ENCODE results near the gene UBE2G1.

Gene UBE2G1

DNA sequence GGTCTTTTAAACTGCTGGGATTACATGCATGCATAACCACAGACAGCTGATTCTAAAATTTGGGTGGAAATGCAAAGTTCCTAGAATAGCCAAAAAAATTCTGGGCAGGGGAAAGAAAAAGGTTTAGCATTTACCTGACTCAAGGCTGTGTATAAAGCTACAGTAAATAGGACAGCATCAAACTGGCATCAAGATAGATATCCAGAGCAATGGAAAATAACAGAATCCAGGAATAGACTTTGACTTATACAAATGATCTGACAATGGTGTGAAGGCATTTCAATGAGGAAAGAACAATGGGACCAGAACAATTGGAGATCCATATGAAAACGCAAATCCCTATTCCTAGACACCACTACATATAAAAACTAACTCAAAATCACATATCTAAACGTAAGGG is 115.6 kb downstream of the UBE2G1 start:
- DNase-seq (ENCODE audit: low spot score) (no peak), FAIRE-seq (no peak)

DNA sequence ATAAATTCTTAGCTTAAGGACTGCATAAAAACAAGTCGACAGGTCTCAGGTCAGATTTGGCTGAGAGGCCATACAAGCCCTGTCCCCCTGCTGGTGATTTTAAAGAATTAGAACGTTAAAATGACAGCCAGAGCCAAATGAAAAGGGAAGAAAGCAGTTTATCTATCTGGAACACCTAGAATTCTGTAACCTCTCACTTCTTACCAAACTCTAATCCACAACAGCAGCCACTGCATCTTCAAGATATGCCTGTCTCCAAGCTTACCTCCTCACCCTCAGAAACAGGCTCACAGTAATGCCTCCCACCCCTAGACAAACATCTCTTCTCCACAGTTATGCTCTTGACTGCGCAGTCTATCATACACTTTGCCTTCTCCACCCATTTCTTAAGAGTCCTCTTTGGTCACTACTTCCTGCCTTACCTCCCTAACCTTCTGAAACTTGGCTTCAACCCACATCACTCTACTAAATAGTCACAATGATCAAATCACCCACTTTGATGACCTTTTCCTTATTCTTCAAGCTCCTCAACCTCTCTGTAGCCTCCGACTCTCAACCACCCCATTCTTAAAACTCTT is 116.9 kb downstream of the UBE2G1 start:
- no peak for FAIRE-seq

GRCh38 chr17:4248504-4249277 is 117.8 kb downstream of the UBE2G1 start:
- DNase-seq (ENCODE audit: low spot score) (no peak), FAIRE-seq (no peak)

More for the DNA sequence above, 116.9 kb downstream of the UBE2G1 start:
- DNase-seq (ENCODE audit: low spot score), result peak; percentile 17

- DNase-seq (ENCODE audit: low spot score), result no peak
Measured at GRCh38 chr17:4247971-4248388, 118.5 kb downstream of the UBE2G1 start.

GRCh38 chr17:4247361-4247970 is 119.0 kb downstream of the UBE2G1 start:
- FAIRE-seq (no peak), DNase-seq (ENCODE audit: low spot score) (no peak)

More at GRCh38 chr17:4247971-4248388, 118.5 kb downstream of the UBE2G1 start:
- no peak for FAIRE-seq

GRCh38 chr17:4246674-4247073 is 119.8 kb downstream of the UBE2G1 start:
- FAIRE-seq, result no peak
- DNase-seq (ENCODE audit: low spot score), result no peak

- DNase-seq (ENCODE audit: low spot score), result no peak
- FAIRE-seq, result no peak
Measured at GRCh38 chr17:4241535-4241934, 124.9 kb downstream of the UBE2G1 start.

- DNase-seq (ENCODE audit: low spot score) (no peak), FAIRE-seq (no peak)
Measured at GRCh38 chr17:4236456-4236855, 130.0 kb downstream of the UBE2G1 start.

- DNase-seq (ENCODE audit: low spot score) (no peak), FAIRE-seq (no peak)
Measured at GRCh38 chr17:4235372-4236279, 130.8 kb downstream of the UBE2G1 start.

DNA sequence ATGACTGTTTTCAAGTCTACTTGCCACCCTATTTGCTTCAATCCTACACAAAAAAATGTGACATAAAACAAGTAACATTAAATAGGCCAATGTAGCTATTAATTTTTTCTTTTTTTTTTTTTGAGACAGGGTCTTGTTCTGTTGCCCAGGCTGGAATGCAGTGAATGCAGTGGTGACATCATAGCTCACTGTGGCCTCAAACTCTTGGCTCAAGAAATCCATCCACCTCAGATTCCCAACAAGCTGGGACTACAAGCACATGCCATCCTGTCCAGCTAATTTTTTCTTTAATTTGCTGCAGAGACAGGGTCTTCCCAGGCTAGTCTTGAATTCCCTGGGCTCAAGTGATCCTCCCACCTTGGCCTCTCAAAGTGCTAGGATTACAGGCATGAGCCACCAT is 132.1 kb downstream of the UBE2G1 start:
- FAIRE-seq, result no peak
- DNase-seq (ENCODE audit: low spot score), result no peak

- DNase-seq (ENCODE audit: low spot score) (no peak), FAIRE-seq (no peak)
Measured at GRCh38 chr17:4233668-4234258, 132.7 kb downstream of the UBE2G1 start.

- DNase-seq (ENCODE audit: low spot score), result no peak
- FAIRE-seq, result no peak
Measured at GRCh38 chr17:4232168-4232813, 134.2 kb downstream of the UBE2G1 start.

- DNase-seq (ENCODE audit: low spot score) (peak; percentile 66), FAIRE-seq (no peak)
Measured at GRCh38 chr17:4229627-4230541, 136.6 kb downstream of the UBE2G1 start.

DNA sequence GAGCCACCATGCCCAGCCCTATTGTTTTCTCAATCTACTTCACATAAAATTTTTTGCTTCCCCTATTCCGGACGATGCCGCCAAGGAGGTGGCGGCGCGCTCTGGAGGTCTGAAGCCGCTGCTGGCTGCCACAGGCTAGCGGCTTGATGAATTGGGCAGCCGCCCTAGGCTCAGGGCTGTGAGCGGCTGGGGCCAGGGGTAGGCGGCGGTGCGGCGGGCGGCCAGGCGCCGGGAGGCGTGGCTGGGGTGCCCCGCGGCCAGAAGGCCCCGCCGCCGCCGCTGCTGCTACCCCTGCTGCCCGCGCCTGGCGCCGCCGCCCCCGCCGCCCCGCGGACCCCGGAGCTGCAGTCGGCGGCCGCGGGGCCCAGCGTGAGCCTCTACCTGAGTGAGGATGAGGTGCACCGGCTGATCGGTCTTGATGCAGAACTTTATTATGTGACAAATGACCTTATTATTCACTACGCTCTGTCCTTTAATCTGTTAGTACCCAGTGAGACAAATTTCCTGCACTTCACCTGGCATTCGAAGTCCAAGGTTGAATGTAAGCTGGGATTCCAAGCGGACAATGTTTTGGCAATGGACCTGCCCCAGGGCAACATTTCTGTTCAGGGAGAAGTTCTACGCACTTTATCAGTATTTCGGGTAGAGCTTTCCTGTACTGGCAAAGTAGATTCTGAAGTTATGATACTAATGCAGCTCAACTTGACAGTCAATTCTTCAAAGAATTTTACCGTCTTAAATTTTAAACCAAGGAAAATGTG is 144.4 kb downstream of the UBE2G1 start:
- FAIRE-seq, result no peak
- no peak for DNase-seq (ENCODE audit: low spot score)

- no peak for FAIRE-seq
- DNase-seq (ENCODE audit: low spot score), result no peak
Measured at GRCh38 chr17:4221163-4221562, 145.3 kb downstream of the UBE2G1 start.

DNA sequence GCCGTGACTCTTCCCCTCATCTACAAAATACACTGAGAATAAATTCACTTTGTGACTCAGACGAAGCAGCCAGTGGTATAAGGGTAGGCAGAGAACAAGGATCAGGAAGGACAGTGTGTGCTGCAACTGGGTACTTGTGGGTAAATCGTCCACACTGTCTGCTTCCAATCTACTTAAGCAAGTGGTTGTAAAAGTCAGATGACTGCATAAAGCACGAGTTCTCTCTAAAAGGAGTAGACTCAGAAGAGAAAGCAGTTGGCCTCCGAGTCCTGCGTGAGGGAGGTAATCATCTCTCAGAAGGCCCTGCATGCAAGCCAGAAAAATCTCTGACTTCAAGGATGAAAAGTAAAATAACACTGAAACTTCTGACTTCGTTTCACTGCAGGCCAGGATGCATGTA is 145.8 kb downstream of the UBE2G1 start:
- FAIRE-seq, result no peak

More for the DNA sequence above, 145.8 kb downstream of the UBE2G1 start:
- DNase-seq (ENCODE audit: low spot score), result no peak
